DND-41 (cell line): ENCODE data around the gene CMSS1.

ENCODE experiments used
- ATAC-seq: fragments of 200-7000 bp; cut with Tn5 transposase; 3 replicates; pipeline ENCODE4 v1.9.1; 2021; ENCODE audit warnings: low read depth; ENCODE audit not compliant: insufficient read depth
- DNase-seq: peaks from one replicate; pipeline ENCODE4 v3.0.0-alpha.2; 2020
- H2AFZ ChIP-seq: 2 replicates; pipeline ENCODE4 v1.6.0; 2012; ENCODE audit warnings: low read depth, low read length
- H3K27ac ChIP-seq: 2 replicates; pipeline ENCODE4 v1.5.1; 2012; ENCODE audit warnings: low read length, inconsistent platforms
- H3K27me3 ChIP-seq: fragments of 200-600 bp; sonication (generic); 2 replicates; pipeline ENCODE4 v1.6.0; 2012; ENCODE audit warnings: low read length, mild to moderate bottlenecking, inconsistent platforms; ENCODE audit not compliant: insufficient read depth, poor library complexity
- H3K36me3 ChIP-seq: 2 replicates; pipeline ENCODE4 v1.5.1; 2012; ENCODE audit warnings: low read length, inconsistent platforms; ENCODE audit not compliant: insufficient read depth
- H3K4me1 ChIP-seq: 2 replicates; pipeline ENCODE4 v1.5.1; 2012; ENCODE audit warnings: mild to moderate bottlenecking, low read length; ENCODE audit not compliant: insufficient read depth
- H3K4me2 ChIP-seq: 2 replicates; pipeline ENCODE4 v1.6.0; 2012; ENCODE audit warnings: mild to moderate bottlenecking, moderate library complexity, low read length, inconsistent platforms; ENCODE audit not compliant: insufficient read depth
- H3K4me3 ChIP-seq, 2 experiments: fragments of 200-600 bp in 1 of 2; shearing (Covaris generic) in 1 of 2; 2 replicates each; pipeline ENCODE4 v1.5.1; 2012 to 2016; ENCODE audit warnings: inconsistent platforms in 2 of 2, low read length in 2 of 2, mild to moderate bottlenecking in 2 of 2, low read depth in 1 of 2, moderate library complexity in 1 of 2
- H3K79me2 ChIP-seq: 2 replicates; pipeline ENCODE4 v1.6.0; 2012; ENCODE audit warnings: low read length, inconsistent platforms; ENCODE audit not compliant: insufficient read depth
- H3K9ac ChIP-seq: 2 replicates; pipeline ENCODE4 v1.6.0; 2012; ENCODE audit warnings: low read depth, mild to moderate bottlenecking, inconsistent platforms, low read length, moderate library complexity
- H3K9me3 ChIP-seq: 2 replicates; pipeline ENCODE4 v1.5.1; 2012; ENCODE audit warnings: low read length, moderate library complexity, mild to moderate bottlenecking, inconsistent platforms; ENCODE audit not compliant: insufficient read depth, severe bottlenecking
- H4K20me1 ChIP-seq: 2 replicates; pipeline ENCODE4 v1.6.0; 2012; ENCODE audit warnings: low read length; ENCODE audit not compliant: insufficient read depth
- EZH2 ChIP-seq: IDR thresholded peaks from 3 replicates; pipeline ENCODE4 v1.6.1; 2012; ENCODE audit warnings: borderline replicate concordance, low read depth, mild to moderate bottlenecking, moderate library complexity, low read length, inconsistent platforms; ENCODE audit not compliant: severe bottlenecking
- TF ChIP-seq, protein P1 (sequence below): IDR thresholded peaks from 2 replicates; pipeline ENCODE4 v1.5.1; 2012; ENCODE audit warnings: borderline replicate concordance, low read length, moderate library complexity, mild to moderate bottlenecking; ENCODE audit not compliant: poor library complexity, severe bottlenecking; ENCODE audit errors: extremely low read depth

The CMSS1 gene

DNA sequence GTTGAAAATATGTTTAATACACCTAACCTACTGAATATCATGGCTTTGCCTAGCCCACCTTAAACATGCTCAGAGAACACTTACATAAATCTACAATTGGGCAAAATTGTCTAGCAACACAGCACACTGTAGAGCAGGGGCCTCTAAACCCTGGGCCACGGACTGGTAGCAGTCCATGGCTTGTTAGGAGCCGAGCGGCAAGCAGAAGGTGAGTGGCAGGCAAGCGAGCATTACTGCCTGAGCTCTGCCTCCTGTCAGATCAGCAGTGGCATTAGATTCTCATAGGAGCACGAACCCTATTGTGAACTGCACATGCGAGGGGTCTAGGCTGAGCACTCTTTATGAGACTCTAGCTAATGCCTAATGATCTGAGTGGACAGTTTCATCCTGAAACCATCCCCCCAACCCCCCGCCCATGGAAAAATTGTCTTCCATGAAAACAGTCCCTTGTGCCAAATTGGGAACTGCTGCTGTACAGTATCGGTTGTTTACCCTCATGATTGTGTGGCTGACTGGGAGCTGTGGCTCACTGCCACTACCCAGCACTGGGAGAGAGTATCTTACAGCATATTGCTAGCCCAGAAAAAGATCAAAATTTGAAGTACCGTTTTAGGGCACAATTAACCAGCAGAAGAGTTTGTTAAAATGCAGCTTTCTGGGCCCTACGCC, 26.1 kb downstream of the CMSS1 start:
- no peaks in the 10 kb centered on the region; the same call in 1 of the 2 replicates for H3K79me2 ChIP-seq
- no peak for DNase-seq
- no peak for ATAC-seq

DNA sequence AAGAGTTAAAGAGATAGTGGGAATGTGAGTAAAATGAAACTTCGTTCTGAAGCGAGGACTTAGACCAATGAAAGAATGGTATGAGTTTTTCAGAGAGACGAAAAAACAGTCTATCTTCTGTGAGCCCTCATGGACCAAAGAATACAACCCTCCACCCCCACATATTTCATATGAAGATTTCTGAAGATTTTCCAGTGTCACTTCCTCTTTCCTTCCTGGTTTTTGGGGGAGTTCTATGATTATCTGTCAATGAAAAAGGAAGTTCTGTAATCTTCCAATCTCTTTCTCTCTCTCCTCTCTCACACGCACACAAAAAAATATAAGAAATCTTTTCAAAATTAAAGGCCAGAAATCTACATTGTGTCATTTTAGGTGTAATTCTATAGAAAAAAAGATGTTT, 27.7 kb downstream of the CMSS1 start:
- no peak for DNase-seq
- Histone ChIP-seq H3K9ac (no peak overlapping the region), H3K79me2 (no peaks in the 10 kb centered on the region; the same call in 1 of the 2 replicates), H4K20me1 (peaks cover 17% of the 10 kb centered on the region; the same call in 1 of the 2 replicates), H3K27ac (no peak overlapping the region), H3K4me3 (no peak overlapping the region), H3K36me3 (no peaks in the 10 kb centered on the region), H3K4me1 (no peaks in the 10 kb centered on the region), H3K4me2 (no peak overlapping the region), H3K9me3 (no peaks in the 10 kb centered on the region), H3K27me3 (no peaks in the 10 kb centered on the region), H2AFZ (no peak overlapping the region)
- no peak for ATAC-seq
- no peak for TF ChIP-seq EZH2
- TF ChIP-seq, protein P1, sequence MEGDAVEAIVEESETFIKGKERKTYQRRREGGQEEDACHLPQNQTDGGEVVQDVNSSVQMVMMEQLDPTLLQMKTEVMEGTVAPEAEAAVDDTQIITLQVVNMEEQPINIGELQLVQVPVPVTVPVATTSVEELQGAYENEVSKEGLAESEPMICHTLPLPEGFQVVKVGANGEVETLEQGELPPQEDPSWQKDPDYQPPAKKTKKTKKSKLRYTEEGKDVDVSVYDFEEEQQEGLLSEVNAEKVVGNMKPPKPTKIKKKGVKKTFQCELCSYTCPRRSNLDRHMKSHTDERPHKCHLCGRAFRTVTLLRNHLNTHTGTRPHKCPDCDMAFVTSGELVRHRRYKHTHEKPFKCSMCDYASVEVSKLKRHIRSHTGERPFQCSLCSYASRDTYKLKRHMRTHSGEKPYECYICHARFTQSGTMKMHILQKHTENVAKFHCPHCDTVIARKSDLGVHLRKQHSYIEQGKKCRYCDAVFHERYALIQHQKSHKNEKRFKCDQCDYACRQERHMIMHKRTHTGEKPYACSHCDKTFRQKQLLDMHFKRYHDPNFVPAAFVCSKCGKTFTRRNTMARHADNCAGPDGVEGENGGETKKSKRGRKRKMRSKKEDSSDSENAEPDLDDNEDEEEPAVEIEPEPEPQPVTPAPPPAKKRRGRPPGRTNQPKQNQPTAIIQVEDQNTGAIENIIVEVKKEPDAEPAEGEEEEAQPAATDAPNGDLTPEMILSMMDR: no peak

More for the DNA sequence above, 26.1 kb downstream of the CMSS1 start:
- TF ChIP-seq EZH2: no peak
- TF ChIP-seq, protein P1: no peak
- no peaks in the 10 kb centered on the region for H3K27me3 ChIP-seq
- no peak overlapping the region for H3K4me3 ChIP-seq
- no peak overlapping the region for H3K4me2 ChIP-seq
- H2AFZ ChIP-seq: no peak overlapping the region
- H3K9ac ChIP-seq: no peak overlapping the region
- H3K36me3 ChIP-seq: no peaks in the 10 kb centered on the region
- no peak overlapping the region for H3K27ac ChIP-seq
- H3K9me3 ChIP-seq: no peaks in the 10 kb centered on the region
- H4K20me1 ChIP-seq: peaks cover 17% of the 10 kb centered on the region; the same call in 1 of the 2 replicates
- no peaks in the 10 kb centered on the region for H3K4me1 ChIP-seq

DNA sequence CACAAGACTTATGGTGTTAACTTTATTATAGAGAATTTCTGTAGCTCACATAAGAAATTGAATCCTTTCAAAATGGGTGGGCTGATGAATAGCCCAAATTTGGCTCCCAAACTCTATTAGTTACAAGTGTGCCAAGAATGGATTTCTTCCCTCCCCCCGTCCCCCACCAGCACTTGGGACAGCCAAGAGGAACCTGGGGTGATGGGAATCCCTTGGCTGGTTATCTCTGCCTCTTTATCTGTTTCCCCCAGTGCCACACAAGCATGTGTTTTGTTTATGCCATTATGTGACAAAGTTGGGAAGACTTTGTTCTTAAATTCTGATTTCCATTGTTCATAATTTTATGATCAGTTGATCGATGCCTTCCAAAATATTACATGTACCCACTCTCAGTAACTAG, 28.3 kb downstream of the CMSS1 start:
- H3K27ac ChIP-seq: no peak overlapping the region
- no peaks in the 10 kb centered on the region for H3K9me3 ChIP-seq
- H3K9ac ChIP-seq: no peak overlapping the region
- no peaks in the 10 kb centered on the region for H3K36me3 ChIP-seq
- H3K79me2 ChIP-seq: no peaks in the 10 kb centered on the region; the same call in 1 of the 2 replicates
- no peak for DNase-seq
- H3K27me3 ChIP-seq: no peaks in the 10 kb centered on the region
- H3K4me3 ChIP-seq: no peak overlapping the region
- TF ChIP-seq, protein P1: no peak
- TF ChIP-seq EZH2: no peak
- H3K4me2 ChIP-seq: no peak overlapping the region
- no peak overlapping the region for H2AFZ ChIP-seq
- H3K4me1 ChIP-seq: no peaks in the 10 kb centered on the region
- no peak for ATAC-seq
- peaks cover 21% of the 10 kb centered on the region; the same call in 1 of the 2 replicates for H4K20me1 ChIP-seq
